Jurkat, Clone E6-1 (cell line): ENCODE measurements around the gene GREB1. TPM values are rescaled to one million over a fixed set of nuclear protein-coding genes. Genes with fewer than 3 reads are reported as not detected.

Experiments
- DNase-seq: peaks from one replicate; pipeline ENCODE4 v3.0.0-alpha.2; 2011; ENCODE audit warnings: low read depth, low spot score
- H3K4me3 ChIP-seq: 2 replicates; pipeline ENCODE4 v1.5.1; 2011; ENCODE audit warnings: mild to moderate bottlenecking, low read length, control low read depth, moderate library complexity
- polyA plus RNA-seq: library from polyadenylated mRNA; unstranded; fragments of >200 nt; gene quantifications from one replicate; pipeline ENCODE4 v1.2.1, GENCODE V29; 2012; ENCODE audit warnings: missing spikeins; ENCODE audit not compliant: insufficient read length, insufficient read depth

The GREB1 gene
- 3.8 TPM for polyA plus RNA-seq

DNA sequence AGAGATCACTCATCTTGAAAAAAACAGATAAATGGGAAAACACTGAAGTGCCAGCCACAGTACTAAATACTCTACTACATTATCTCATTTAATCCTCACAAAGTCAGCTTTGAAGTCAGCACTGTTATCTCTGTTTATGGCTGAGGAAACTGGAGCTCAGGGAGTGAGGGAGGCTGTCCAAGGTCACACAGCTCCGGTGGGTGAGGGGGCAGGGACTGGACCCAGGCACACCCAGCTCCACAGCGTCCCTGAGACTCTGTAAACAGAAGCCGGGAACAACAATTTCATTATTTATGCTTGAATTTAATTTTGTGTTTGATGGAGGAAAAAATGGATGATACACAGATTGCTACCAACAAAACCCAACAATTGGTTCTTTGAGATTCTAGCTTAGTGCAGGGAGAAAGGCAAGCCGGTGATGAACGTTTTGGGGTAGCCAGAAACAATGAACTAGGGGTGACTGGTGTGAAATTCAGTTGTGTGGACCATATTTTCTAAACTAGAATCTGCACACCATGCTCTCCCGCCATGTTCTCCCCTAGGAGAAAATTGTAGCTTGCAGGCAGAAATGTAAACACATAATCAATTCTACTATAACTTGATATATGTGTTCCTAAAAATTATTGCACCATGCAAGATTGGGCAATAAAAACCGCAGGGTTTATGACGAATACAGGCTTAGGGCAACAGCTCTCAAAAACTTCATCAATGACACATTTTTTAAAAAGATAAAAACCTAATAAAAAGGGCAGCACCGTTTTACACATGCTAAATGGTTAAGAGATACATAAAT is at the start of gene GREB1:
Gene GREB1 (plus strand): TSS at position 768 of the 793 bp plus-strand sequence. CDS start 22,570 bp downstream, outside the sequence.
- DNase-seq = no peak

GRCh38 chr2:11488809-11489208 is 45.0 kb upstream of the GREB1 start:
- H3K4me3 ChIP-seq = no peak overlapping the region
- DNase-seq = no peak

More for the DNA sequence above, at the start of gene GREB1:
- H3K4me3 ChIP-seq = no peak within 1 kb of the TSS

DNA sequence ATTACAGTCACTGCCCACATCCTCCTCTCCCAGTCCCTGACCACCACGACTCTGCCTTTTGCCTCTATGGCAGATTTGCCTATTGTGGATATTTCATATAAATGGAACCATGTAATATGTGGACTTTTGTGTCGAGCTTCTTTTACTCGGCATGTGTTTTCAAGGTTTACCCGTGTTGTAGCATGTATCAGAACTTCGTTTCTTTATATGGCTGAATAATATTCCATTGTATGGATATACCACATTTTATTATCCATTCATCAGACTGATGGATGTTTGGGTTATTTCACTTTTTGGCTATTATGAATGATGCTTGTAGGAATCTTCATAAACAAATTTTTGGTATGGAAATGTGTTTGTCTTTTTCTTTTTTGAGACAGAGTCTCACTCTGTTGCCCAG is 43.7 kb upstream of the GREB1 start:
- no peak overlapping the region for H3K4me3 ChIP-seq
- no peak for DNase-seq

- no peak overlapping the region for H3K4me3 ChIP-seq
- no peak for DNase-seq
These were observed 42.4 kb upstream of the GREB1 start for GRCh38 chr2:11491348-11491933.

GRCh38 chr2:11492244-11492643 is 41.6 kb upstream of the GREB1 start:
- DNase-seq = no peak
- H3K4me3 ChIP-seq = no peak overlapping the region

DNA sequence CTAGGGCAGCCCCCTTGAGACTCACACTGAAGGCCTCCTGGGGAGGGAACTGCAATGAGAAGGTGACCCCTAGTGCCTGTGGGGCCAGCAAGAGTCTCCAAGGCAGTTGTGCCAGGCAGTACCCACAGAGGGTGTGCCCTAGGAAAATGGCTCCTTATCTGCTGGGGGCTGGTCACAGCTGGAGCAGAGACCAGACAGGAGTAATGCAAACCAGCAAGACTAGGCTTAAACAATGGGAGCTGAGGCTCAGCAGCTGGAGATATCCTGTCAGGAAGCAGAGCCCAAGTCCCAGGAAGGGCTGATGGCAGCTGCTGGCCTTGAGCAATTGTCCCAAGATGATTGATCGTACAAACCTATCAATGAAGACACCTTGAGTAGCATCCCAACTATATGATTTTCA is 41.1 kb upstream of the GREB1 start:
- no peak overlapping the region for H3K4me3 ChIP-seq
- no peak for DNase-seq

GRCh38 chr2:11493282-11493681 is 40.6 kb upstream of the GREB1 start:
- H3K4me3 ChIP-seq = no peak overlapping the region
- DNase-seq = no peak

GRCh38 chr2:11494310-11494709 is 39.5 kb upstream of the GREB1 start:
- no peak overlapping the region for H3K4me3 ChIP-seq
- no peak for DNase-seq

GRCh38 chr2:11495844-11496681 is 37.8 kb upstream of the GREB1 start:
- no peak overlapping the region for H3K4me3 ChIP-seq
- DNase-seq = no peak

DNA sequence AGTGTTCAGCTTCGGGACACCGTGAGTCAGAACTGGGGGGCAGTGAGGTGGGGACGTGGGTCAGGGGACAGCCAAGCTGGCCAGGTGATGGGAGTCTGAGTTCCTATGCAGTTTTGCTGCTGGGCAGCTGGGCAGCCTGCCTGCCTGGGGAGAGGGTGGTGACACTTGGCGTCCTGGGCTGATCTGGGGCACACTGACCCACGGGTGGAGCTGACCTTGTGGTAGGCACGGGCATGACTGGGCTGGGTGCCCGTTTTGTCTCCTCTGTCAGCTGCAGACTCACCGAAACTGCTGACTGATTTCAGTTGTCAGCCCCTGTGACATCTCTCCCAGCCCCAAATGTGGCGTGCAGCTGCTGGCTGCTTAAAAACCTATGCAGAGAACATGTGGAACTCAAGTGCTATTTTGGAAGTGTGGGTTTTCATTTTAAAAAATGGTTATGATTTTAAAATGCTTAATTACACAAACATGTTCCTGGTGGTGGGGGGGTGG is 35.3 kb upstream of the GREB1 start:
- DNase-seq = no peak
- no peak overlapping the region for H3K4me3 ChIP-seq

DNA sequence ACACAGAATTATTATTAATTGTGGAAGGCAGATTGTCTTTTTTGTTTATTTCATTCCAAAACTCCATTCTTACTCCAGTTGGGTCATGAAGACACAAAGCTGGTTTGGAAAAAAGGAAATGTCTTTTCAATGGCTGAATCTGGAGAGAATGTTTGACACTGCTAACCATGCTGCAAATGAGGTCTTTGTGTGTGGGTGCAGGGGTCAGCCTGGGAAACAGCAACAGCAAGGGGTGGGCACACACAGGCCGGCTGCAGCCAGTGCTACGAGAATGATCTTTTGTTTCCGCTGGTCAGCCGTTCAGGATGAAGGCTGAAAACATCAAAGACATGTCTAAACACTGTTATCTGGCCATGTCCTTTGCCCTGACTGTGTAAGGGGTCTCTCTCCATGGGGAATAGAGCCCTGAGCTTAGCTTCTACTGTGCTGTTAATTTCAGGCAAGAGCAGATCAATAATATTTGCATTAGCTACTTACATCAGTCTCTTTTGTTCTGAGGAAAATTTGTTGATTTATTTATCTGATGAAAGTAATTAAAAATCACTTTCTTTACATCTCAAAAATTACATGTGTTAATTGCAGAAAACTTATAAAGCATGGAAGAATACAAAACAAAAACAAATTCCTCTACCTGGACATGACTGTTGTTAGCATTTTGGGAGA is 34.6 kb upstream of the GREB1 start:
- H3K4me3 ChIP-seq = no peak overlapping the region
- no peak for DNase-seq

DNA sequence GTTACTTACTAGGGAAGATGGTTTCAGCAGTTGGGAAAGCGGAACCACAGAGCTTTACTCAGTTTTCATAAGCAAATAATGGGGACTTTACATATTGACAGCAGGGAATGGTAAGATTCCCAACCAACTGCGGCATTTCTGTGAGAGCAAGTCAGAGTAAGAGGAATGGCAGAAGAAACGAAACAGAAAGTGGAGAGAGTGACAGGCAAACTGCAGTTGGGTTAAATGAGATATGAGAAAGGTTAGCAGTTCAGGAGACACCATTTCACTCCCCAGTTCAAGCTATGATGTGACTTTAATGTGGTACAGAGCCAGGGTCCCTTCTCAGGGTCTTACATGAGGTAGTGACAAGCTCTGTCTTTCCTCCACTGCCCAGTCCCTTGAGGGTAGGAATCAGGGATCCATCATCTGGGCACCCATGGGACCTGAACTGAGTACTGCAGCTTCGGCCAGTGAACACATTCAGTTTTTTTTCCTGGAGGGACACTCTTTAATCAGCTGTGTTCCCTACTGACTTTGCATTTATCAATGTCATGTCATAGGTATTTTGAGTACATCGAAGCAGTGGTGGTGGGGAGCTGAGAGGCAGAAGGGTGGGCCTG is 33.0 kb upstream of the GREB1 start:
- no peak overlapping the region for H3K4me3 ChIP-seq
- DNase-seq = no peak

- no peak for DNase-seq
These were observed 31.0 kb upstream of the GREB1 start for GRCh38 chr2:11502740-11503292.

DNA sequence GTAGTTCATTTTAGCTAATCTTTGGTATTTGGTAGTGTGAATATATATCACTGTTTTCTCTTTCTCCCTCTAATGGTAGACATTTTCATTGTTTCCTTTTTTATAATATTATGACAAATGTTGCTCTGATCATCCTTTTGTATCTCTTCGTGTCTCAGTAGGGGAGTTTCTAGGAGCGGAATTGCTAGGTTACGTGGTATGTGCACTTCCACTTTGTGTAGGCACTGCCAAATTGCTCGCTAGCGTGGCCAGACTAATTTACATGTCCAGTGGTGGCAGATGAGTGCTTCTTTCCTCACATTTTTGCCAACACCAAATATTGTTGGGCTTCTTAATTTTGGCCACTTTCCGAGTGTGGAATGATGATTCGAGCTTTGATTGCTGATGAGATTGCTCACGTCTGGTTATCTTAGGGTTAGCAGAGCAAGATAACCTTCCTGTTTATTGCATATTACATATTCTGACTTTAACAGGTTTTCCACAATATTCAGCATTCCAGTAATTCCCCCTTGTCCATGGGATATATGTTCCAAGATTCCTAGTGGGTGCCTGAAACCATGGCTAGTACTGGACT is 30.4 kb upstream of the GREB1 start:
- DNase-seq = no peak
- no peak overlapping the region for H3K4me3 ChIP-seq

More at GRCh38 chr2:11502740-11503292, 31.0 kb upstream of the GREB1 start:
- H3K4me3 ChIP-seq = no peak overlapping the region

- DNase-seq = no peak
- no peak overlapping the region for H3K4me3 ChIP-seq
These were observed 27.9 kb upstream of the GREB1 start for GRCh38 chr2:11505652-11506610.

DNA sequence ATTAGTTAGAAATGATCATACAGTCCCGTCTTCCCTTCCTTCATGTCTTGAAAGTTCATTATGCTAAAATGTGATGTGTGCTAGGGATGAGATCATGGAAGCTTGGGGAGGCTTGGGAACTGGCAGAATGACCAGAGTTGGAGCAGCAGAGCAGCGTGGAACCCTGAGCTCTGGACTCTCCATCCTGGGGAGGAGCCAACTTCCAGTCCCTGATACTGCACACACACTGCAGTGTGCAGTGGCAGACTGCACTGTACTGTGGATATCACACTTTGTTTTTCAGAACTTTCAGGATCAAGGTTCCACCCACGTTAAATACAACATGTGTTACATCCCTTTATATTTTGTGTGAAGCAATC is 27.3 kb upstream of the GREB1 start:
- no peak overlapping the region for H3K4me3 ChIP-seq
- no peak for DNase-seq

GRCh38 chr2:11507517-11507916 is 26.3 kb upstream of the GREB1 start:
- H3K4me3 ChIP-seq = no peak overlapping the region
- no peak for DNase-seq
